GM19238 (cell line): ENCODE data around the gene IQCH.

Source experiments
- DNase-seq: peaks from one replicate; pipeline ENCODE4 v3.0.0; 2011; ENCODE audit warnings: low spot score; ENCODE audit not compliant: insufficient read length

The IQCH gene

GRCh38 chr15:67524235-67524634, 269.6 kb downstream of the IQCH start:
- no peak for DNase-seq

GRCh38 chr15:67528513-67528912, 273.9 kb downstream of the IQCH start:
- no peak for DNase-seq

GRCh38 chr15:67531379-67531914, 276.9 kb downstream of the IQCH start:
- DNase-seq = no peak

- DNase-seq = no peak
These were observed 279.3 kb downstream of the IQCH start for GRCh38 chr15:67533873-67534272.

GRCh38 chr15:67534360-67534759, 279.8 kb downstream of the IQCH start:
- DNase-seq = no peak

GRCh38 chr15:67537771-67538170, 283.2 kb downstream of the IQCH start:
- DNase-seq = no peak

- peak; percentile 57 for DNase-seq
These were observed 288.1 kb downstream of the IQCH start, which contains the start of gene MAP2K5 for GRCh38 chr15:67542420-67543347. MAP2K5 (plus strand) TSS chr15:67542703; CDS start chr15:67543336, 633 bp downstream.

GRCh38 chr15:67543348-67543718, 288.7 kb downstream of the IQCH start:
- DNase-seq = no peak

- DNase-seq = no peak
These were observed 289.9 kb downstream of the IQCH start for GRCh38 chr15:67544475-67544874.

GRCh38 chr15:67545864-67546263, 291.3 kb downstream of the IQCH start:
- DNase-seq = no peak

GRCh38 chr15:67547064-67547463, 292.5 kb downstream of the IQCH start:
- DNase-seq = no peak

- DNase-seq = no peak
These were observed 293.2 kb downstream of the IQCH start for GRCh38 chr15:67547836-67548235.

- no peak for DNase-seq
These were observed 293.8 kb downstream of the IQCH start for GRCh38 chr15:67548236-67548852.

GRCh38 chr15:67548862-67549651, 294.5 kb downstream of the IQCH start:
- DNase-seq = no peak

- no peak for DNase-seq
These were observed 295.1 kb downstream of the IQCH start for GRCh38 chr15:67549736-67550135.

- DNase-seq = no peak
These were observed 295.9 kb downstream of the IQCH start for GRCh38 chr15:67550522-67550921.

GRCh38 chr15:67551207-67551743, 296.7 kb downstream of the IQCH start:
- no peak for DNase-seq
